ENCODE results near the gene TAS2R38.

The TAS2R38 gene

GRCh38 chr7:141946796-141947195, 26.8 kb downstream of the TAS2R38 start, which contains the start of gene CLEC5A:
TSS of gene CLEC5A (minus strand) at chr7:141946974. CDS start at chr7:141946292, 682 bp downstream.
- peaks cover 93% of the 10 kb centered on the region in 2 experiments for H3K4me1 ChIP-seq (ENCODE audit: control insufficient read depth in 1 of 2, insufficient read depth in 1 of 2, low read depth in 1 of 2, low read length in 1 of 2)
- no peaks in the 10 kb centered on the region for H3K9me3 ChIP-seq
- no peaks in the 10 kb centered on the region for H3K27me3 ChIP-seq
- peak within 1 kb of the TSS; percentile 37 to 55 for H3K4me3 ChIP-seq (ENCODE audit: low read depth in 1 of 2, low read length in 1 of 2)
- peak within 1 kb of the TSS; percentile 81 for H3K27ac ChIP-seq
- H3K36me3 ChIP-seq = no peaks in the 10 kb centered on the region
- no peak for TF ChIP-seq CTCF (IDR thresholded peaks at IDR 0.05)

GRCh38 chr7:141945356-141945755, 28.2 kb downstream of the TAS2R38 start:
- Histone ChIP-seq H3K36me3 (no peaks in the 10 kb centered on the region), H3K4me1 (ENCODE audit: control insufficient read depth in 1 of 2, insufficient read depth in 1 of 2, low read depth in 1 of 2, low read length in 1 of 2) (peaks cover 79 to 82% of the 10 kb centered on the region in 2 experiments), H3K27ac (peak overlapping the region; percentile 81), H3K9me3 (no peaks in the 10 kb centered on the region), H3K27me3 (no peaks in the 10 kb centered on the region), H3K4me3 (ENCODE audit: low read depth in 1 of 2, low read length in 1 of 2) (peak overlapping the region; percentile 37 to 55)
- TF ChIP-seq CTCF (IDR thresholded peaks at IDR 0.05) = peak; percentile 31

- H3K36me3 ChIP-seq = no peaks in the 10 kb centered on the region
- H3K4me3 ChIP-seq (ENCODE audit: low read depth in 1 of 2, low read length in 1 of 2) = peak overlapping the region; percentile 37 to 55
- no peaks in the 10 kb centered on the region for H3K27me3 ChIP-seq
- H3K27ac ChIP-seq = peak overlapping the region; percentile 81
- H3K9me3 ChIP-seq = no peaks in the 10 kb centered on the region
- no peak for TF ChIP-seq CTCF (IDR thresholded peaks at IDR 0.05)
- H3K4me1 ChIP-seq (ENCODE audit: control insufficient read depth in 1 of 2, insufficient read depth in 1 of 2, low read depth in 1 of 2, low read length in 1 of 2) = peaks cover 75 to 77% of the 10 kb centered on the region in 2 experiments
Measured at GRCh38 chr7:141944811-141945210, 28.8 kb downstream of the TAS2R38 start.

- TF ChIP-seq CTCF (IDR thresholded peaks at IDR 0.05) = no peak
- peaks cover 67 to 69% of the 10 kb centered on the region in 2 experiments for H3K4me1 ChIP-seq (ENCODE audit: control insufficient read depth in 1 of 2, insufficient read depth in 1 of 2, low read depth in 1 of 2, low read length in 1 of 2)
Measured at GRCh38 chr7:141943846-141944245, 29.7 kb downstream of the TAS2R38 start.

GRCh38 chr7:141941075-141941474, 32.5 kb downstream of the TAS2R38 start:
- peaks cover 56 to 61% of the 10 kb centered on the region in 2 experiments for H3K4me1 ChIP-seq (ENCODE audit: control insufficient read depth in 1 of 2, insufficient read depth in 1 of 2, low read depth in 1 of 2, low read length in 1 of 2)
- no peak overlapping the region for H3K4me3 ChIP-seq (ENCODE audit: low read depth in 1 of 2, low read length in 1 of 2)

More at GRCh38 chr7:141943846-141944245, 29.7 kb downstream of the TAS2R38 start:
- peak overlapping the region; percentile 81 for H3K27ac ChIP-seq
- no peak overlapping the region for H3K4me3 ChIP-seq (ENCODE audit: low read depth in 1 of 2, low read length in 1 of 2)
- H3K36me3 ChIP-seq = no peaks in the 10 kb centered on the region
- no peaks in the 10 kb centered on the region for H3K27me3 ChIP-seq
- H3K9me3 ChIP-seq = no peaks in the 10 kb centered on the region

More at GRCh38 chr7:141941075-141941474, 32.5 kb downstream of the TAS2R38 start:
- H3K27ac ChIP-seq = no peak overlapping the region
- H3K9me3 ChIP-seq = no peaks in the 10 kb centered on the region
- no peaks in the 10 kb centered on the region for H3K27me3 ChIP-seq
- no peak for TF ChIP-seq CTCF (IDR thresholded peaks at IDR 0.05)
- H3K36me3 ChIP-seq = no peaks in the 10 kb centered on the region
